ENCODE data around the gene WDR7.

WDR7 gene

DNA sequence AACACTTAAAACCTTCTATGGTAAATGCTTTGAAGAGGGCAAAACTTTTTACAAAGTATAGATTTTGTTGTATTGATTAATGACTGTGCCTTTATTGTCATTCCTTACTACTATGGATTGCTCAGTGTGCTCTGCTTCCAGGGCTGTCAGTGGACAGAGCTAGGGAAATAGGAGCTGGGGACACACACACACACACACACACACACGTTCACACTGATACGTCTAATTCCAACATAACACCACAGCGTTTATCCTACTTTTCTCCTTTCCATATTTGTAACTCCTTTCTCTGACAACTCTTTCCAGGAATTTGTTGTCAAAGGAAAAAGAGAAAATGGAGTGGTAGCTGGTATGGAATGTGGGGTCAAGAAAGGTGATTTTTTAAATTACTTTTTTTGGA is 21.8 kb downstream of the WDR7 start:
- Histone ChIP-seq H3K4me3 (ENCODE audit: low read length in 2 of 2) (no peak overlapping the region), H3K9me3 (ENCODE audit: control insufficient read depth in 2 of 2, low read length in 2 of 2) (no peaks in the 10 kb centered on the region), H3K9ac (ENCODE audit: low read depth in 1 of 2, low read length in 2 of 2) (no peak overlapping the region), H3K4me1 (ENCODE audit: control insufficient read depth in 2 of 2, insufficient read depth in 2 of 2, low read length in 2 of 2) (no peaks in the 10 kb centered on the region), H3K36me3 (ENCODE audit: control insufficient read depth in 2 of 2, insufficient read depth in 2 of 2, low read length in 2 of 2) (peaks cover 0 to 6% of the 10 kb centered on the region in 2 donors), H3K27ac (ENCODE audit: low read depth in 2 of 2, low read length in 2 of 2) (no peak overlapping the region), H3K27me3 (ENCODE audit: control insufficient read depth in 2 of 2, insufficient read depth in 2 of 2, low read length in 2 of 2) (no peaks in the 10 kb centered on the region)

GRCh38 chr18:56676639-56677038 is 25.5 kb downstream of the WDR7 start:
- Histone ChIP-seq H3K9me3 (ENCODE audit: control insufficient read depth in 2 of 2, low read length in 2 of 2) (no peaks in the 10 kb centered on the region), H3K27me3 (ENCODE audit: control insufficient read depth in 2 of 2, insufficient read depth in 2 of 2, low read length in 2 of 2) (no peaks in the 10 kb centered on the region), H3K36me3 (ENCODE audit: control insufficient read depth in 2 of 2, insufficient read depth in 2 of 2, low read length in 2 of 2) (peaks cover 0 to 6% of the 10 kb centered on the region in 2 donors), H3K27ac (ENCODE audit: low read depth in 2 of 2, low read length in 2 of 2) (no peak overlapping the region), H3K9ac (ENCODE audit: low read depth in 1 of 2, low read length in 2 of 2) (no peak overlapping the region), H3K4me1 (ENCODE audit: control insufficient read depth in 2 of 2, insufficient read depth in 2 of 2, low read length in 2 of 2) (peaks cover 0 to 3% of the 10 kb centered on the region in 2 donors), H3K4me3 (ENCODE audit: low read length in 2 of 2) (no peak overlapping the region)

DNA sequence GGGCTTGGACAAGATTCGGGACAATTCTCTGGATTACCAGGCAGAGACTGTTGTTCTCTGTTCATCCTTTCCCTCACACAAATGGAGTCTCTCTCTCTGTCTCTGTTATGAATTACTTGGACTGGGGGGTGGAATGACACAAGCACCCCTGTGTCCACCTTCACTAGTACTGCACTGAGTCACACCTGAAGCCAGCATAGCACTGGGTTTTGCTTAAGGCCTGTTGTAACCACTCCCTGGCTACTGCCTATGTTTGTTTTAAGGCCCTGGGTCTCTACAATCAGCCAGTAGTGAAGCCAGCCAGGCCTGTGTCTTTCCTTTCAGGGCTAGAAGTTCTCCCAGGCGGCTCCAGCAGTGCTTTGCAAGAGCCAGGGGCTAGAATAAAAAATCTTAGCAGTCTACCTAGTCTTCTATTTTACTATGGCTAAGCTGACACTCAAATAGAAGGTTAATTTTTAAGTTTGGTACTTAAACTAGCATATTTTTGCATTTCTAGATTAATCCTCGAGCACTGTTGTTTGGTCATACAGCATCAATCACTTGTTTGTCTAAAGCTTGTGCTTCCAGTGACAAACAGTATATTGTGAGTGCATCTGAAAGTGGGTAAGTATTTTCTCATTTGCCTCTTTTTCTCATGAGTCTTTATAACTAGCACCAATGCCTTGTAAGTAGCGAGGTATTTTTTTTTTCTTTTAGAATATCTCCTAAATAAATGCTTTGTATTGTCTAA is 27.8 kb downstream of the WDR7 start:
- Histone ChIP-seq H3K9me3 (ENCODE audit: control insufficient read depth in 2 of 2, low read length in 2 of 2) (no peaks in the 10 kb centered on the region), H3K27ac (ENCODE audit: low read depth in 2 of 2, low read length in 2 of 2) (no peak overlapping the region), H3K9ac (ENCODE audit: low read depth in 1 of 2, low read length in 2 of 2) (no peak overlapping the region)

GRCh38 chr18:56684277-56684676 is 33.1 kb downstream of the WDR7 start:
- Histone ChIP-seq H3K36me3 (ENCODE audit: control insufficient read depth in 2 of 2, insufficient read depth in 2 of 2, low read length in 2 of 2) (peaks cover 0 to 12% of the 10 kb centered on the region in 2 donors), H3K4me3 (ENCODE audit: low read length in 2 of 2) (no peak overlapping the region), H3K27ac (ENCODE audit: low read depth in 2 of 2, low read length in 2 of 2) (no peak overlapping the region), H3K9me3 (ENCODE audit: control insufficient read depth in 2 of 2, low read length in 2 of 2) (no peaks in the 10 kb centered on the region), H3K27me3 (ENCODE audit: control insufficient read depth in 2 of 2, insufficient read depth in 2 of 2, low read length in 2 of 2) (no peaks in the 10 kb centered on the region), H3K4me1 (ENCODE audit: control insufficient read depth in 2 of 2, insufficient read depth in 2 of 2, low read length in 2 of 2) (no peaks in the 10 kb centered on the region), H3K9ac (ENCODE audit: low read depth in 1 of 2, low read length in 2 of 2) (no peak overlapping the region)

More for the DNA sequence above, 27.8 kb downstream of the WDR7 start:
- Histone ChIP-seq H3K4me3 (ENCODE audit: low read length in 2 of 2) (no peak overlapping the region), H3K27me3 (ENCODE audit: control insufficient read depth in 2 of 2, insufficient read depth in 2 of 2, low read length in 2 of 2) (no peaks in the 10 kb centered on the region), H3K36me3 (ENCODE audit: control insufficient read depth in 2 of 2, insufficient read depth in 2 of 2, low read length in 2 of 2) (peaks cover 0 to 5% of the 10 kb centered on the region in 2 donors), H3K4me1 (ENCODE audit: control insufficient read depth in 2 of 2, insufficient read depth in 2 of 2, low read length in 2 of 2) (peaks cover 0 to 3% of the 10 kb centered on the region in 2 donors)

DNA sequence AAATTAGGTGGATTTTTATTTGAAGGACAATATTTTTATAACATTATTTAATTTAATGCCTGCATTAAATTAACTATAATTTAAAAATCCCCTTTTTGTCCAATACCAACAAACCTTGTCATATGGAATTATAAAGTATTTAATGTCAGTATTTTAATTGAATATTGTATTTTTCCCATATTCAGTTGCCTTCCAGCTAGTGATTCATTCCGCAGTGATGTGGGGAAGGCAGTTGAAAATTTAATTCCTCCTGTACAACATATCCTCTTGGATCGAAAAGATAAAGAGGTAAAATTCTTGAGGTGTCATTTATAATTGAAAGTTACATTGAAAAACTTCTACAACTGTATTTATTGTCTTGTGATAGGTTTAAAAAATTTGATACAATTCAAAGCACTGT is 40.4 kb downstream of the WDR7 start:
- no peak overlapping the region for H3K9ac ChIP-seq (ENCODE audit: low read depth in 1 of 2, low read length in 2 of 2)
- peaks cover 7% of the 10 kb centered on the region in 2 donors for H3K36me3 ChIP-seq (ENCODE audit: control insufficient read depth in 2 of 2, insufficient read depth in 2 of 2, low read length in 2 of 2)
- no peaks in the 10 kb centered on the region for H3K27me3 ChIP-seq (ENCODE audit: control insufficient read depth in 2 of 2, insufficient read depth in 2 of 2, low read length in 2 of 2)
- H3K4me3 ChIP-seq (ENCODE audit: low read length in 2 of 2) = no peak overlapping the region
- no peak overlapping the region for H3K27ac ChIP-seq (ENCODE audit: low read depth in 2 of 2, low read length in 2 of 2)
- no peaks in the 10 kb centered on the region for H3K4me1 ChIP-seq (ENCODE audit: control insufficient read depth in 2 of 2, insufficient read depth in 2 of 2, low read length in 2 of 2)
- H3K9me3 ChIP-seq (ENCODE audit: control insufficient read depth in 2 of 2, low read length in 2 of 2) = no peaks in the 10 kb centered on the region

DNA sequence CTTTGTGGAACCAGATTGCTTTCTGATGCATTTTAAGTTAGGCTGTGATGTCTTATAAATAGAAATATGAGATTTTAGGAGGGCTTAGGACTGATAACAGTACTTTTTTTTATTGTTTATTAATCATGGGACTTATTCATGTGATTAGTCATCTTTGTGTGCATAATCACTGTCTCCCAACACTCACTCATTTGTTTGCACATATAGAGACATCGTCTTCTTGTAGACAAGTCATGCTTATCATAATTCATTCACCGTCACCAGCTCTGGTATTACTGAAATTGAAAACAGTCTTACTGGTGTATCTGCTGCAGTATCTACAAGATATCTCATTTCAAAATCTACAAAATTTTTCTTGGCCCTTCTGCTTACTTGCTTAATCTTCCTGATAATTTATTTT is 45.8 kb downstream of the WDR7 start:
- H3K9me3 ChIP-seq (ENCODE audit: control insufficient read depth in 2 of 2, low read length in 2 of 2) = no peaks in the 10 kb centered on the region
- H3K27ac ChIP-seq (ENCODE audit: low read depth in 2 of 2, low read length in 2 of 2) = no peak overlapping the region
- no peaks in the 10 kb centered on the region for H3K4me1 ChIP-seq (ENCODE audit: control insufficient read depth in 2 of 2, insufficient read depth in 2 of 2, low read length in 2 of 2)
- H3K9ac ChIP-seq (ENCODE audit: low read depth in 1 of 2, low read length in 2 of 2) = no peak overlapping the region
- H3K36me3 ChIP-seq (ENCODE audit: control insufficient read depth in 2 of 2, insufficient read depth in 2 of 2, low read length in 2 of 2) = peaks cover 0 to 5% of the 10 kb centered on the region in 2 donors
- H3K4me3 ChIP-seq (ENCODE audit: low read length in 2 of 2) = no peak overlapping the region
- no peaks in the 10 kb centered on the region for H3K27me3 ChIP-seq (ENCODE audit: control insufficient read depth in 2 of 2, insufficient read depth in 2 of 2, low read length in 2 of 2)

DNA sequence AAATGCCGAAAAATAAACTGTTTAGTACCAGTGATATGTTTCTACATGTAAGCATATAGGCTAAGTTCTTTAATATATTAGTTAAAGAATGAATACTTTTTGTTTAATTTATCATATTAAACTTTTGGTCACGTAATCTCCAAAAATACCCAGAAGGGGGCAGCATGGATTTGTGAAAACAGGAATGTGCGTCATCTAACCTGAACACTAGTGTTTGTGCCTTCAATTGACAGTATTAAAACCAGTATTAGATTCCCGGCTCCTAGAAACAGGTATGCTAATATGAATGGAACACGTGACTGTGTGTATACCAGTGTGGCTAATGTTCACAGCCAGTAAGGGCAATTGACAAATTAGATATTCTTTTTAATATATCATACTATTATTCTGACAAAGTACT is 51.8 kb downstream of the WDR7 start:
- Histone ChIP-seq H3K4me1 (ENCODE audit: control insufficient read depth in 2 of 2, insufficient read depth in 2 of 2, low read length in 2 of 2) (no peaks in the 10 kb centered on the region), H3K9ac (ENCODE audit: low read depth in 1 of 2, low read length in 2 of 2) (no peak overlapping the region), H3K9me3 (ENCODE audit: control insufficient read depth in 2 of 2, low read length in 2 of 2) (no peaks in the 10 kb centered on the region), H3K36me3 (ENCODE audit: control insufficient read depth in 2 of 2, insufficient read depth in 2 of 2, low read length in 2 of 2) (peaks cover 0 to 2% of the 10 kb centered on the region in 2 donors), H3K4me3 (ENCODE audit: low read length in 2 of 2) (no peak overlapping the region), H3K27ac (ENCODE audit: low read depth in 2 of 2, low read length in 2 of 2) (no peak overlapping the region), H3K27me3 (ENCODE audit: control insufficient read depth in 2 of 2, insufficient read depth in 2 of 2, low read length in 2 of 2) (no peaks in the 10 kb centered on the region)

- no peaks in the 10 kb centered on the region for H3K27me3 ChIP-seq (ENCODE audit: control insufficient read depth in 2 of 2, insufficient read depth in 2 of 2, low read length in 2 of 2)
- no peaks in the 10 kb centered on the region for H3K4me1 ChIP-seq (ENCODE audit: control insufficient read depth in 2 of 2, insufficient read depth in 2 of 2, low read length in 2 of 2)
- H3K4me3 ChIP-seq (ENCODE audit: low read length in 2 of 2) = no peak overlapping the region
- H3K36me3 ChIP-seq (ENCODE audit: control insufficient read depth in 2 of 2, insufficient read depth in 2 of 2, low read length in 2 of 2) = peaks cover 0 to 2% of the 10 kb centered on the region in 2 donors
- no peak overlapping the region for H3K27ac ChIP-seq (ENCODE audit: low read depth in 2 of 2, low read length in 2 of 2)
- no peaks in the 10 kb centered on the region for H3K9me3 ChIP-seq (ENCODE audit: control insufficient read depth in 2 of 2, low read length in 2 of 2)
- no peak overlapping the region for H3K9ac ChIP-seq (ENCODE audit: low read depth in 1 of 2, low read length in 2 of 2)
These were observed 58.3 kb downstream of the WDR7 start for GRCh38 chr18:56709463-56709862.

GRCh38 chr18:56711708-56712445 is 60.7 kb downstream of the WDR7 start:
- H3K27me3 ChIP-seq (ENCODE audit: control insufficient read depth in 2 of 2, insufficient read depth in 2 of 2, low read length in 2 of 2) = no peaks in the 10 kb centered on the region
- H3K4me1 ChIP-seq (ENCODE audit: control insufficient read depth in 2 of 2, insufficient read depth in 2 of 2, low read length in 2 of 2) = no peaks in the 10 kb centered on the region
- H3K36me3 ChIP-seq (ENCODE audit: control insufficient read depth in 2 of 2, insufficient read depth in 2 of 2, low read length in 2 of 2) = no peaks in the 10 kb centered on the region
- no peak overlapping the region for H3K4me3 ChIP-seq (ENCODE audit: low read length in 2 of 2)
- no peak overlapping the region for H3K9ac ChIP-seq (ENCODE audit: low read depth in 1 of 2, low read length in 2 of 2)
- no peak overlapping the region for H3K27ac ChIP-seq (ENCODE audit: low read depth in 2 of 2, low read length in 2 of 2)
- no peaks in the 10 kb centered on the region for H3K9me3 ChIP-seq (ENCODE audit: control insufficient read depth in 2 of 2, low read length in 2 of 2)

DNA sequence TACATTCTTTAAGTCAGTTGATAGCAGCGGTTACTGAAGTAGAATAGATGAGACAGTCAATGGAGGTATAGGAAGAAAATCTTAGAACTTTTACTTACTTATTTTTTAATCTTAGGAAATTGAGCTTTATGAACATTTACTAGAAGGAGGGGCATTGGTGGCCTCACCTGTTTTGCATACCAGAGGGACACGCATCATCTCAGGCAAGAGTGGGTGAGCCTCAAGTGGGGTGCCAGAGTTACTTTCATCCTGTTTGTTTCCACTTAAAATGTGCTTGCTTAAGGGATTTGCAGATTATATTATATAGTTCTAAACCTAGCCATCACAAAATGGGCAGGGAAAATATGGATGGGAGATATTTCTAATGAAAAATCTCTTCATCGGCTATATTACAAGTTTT is 61.6 kb downstream of the WDR7 start:
- Histone ChIP-seq H3K4me3 (ENCODE audit: low read length in 2 of 2) (no peak overlapping the region), H3K36me3 (ENCODE audit: control insufficient read depth in 2 of 2, insufficient read depth in 2 of 2, low read length in 2 of 2) (no peaks in the 10 kb centered on the region), H3K27me3 (ENCODE audit: control insufficient read depth in 2 of 2, insufficient read depth in 2 of 2, low read length in 2 of 2) (no peaks in the 10 kb centered on the region), H3K9ac (ENCODE audit: low read depth in 1 of 2, low read length in 2 of 2) (no peak overlapping the region), H3K4me1 (ENCODE audit: control insufficient read depth in 2 of 2, insufficient read depth in 2 of 2, low read length in 2 of 2) (no peaks in the 10 kb centered on the region), H3K27ac (ENCODE audit: low read depth in 2 of 2, low read length in 2 of 2) (no peak overlapping the region), H3K9me3 (ENCODE audit: control insufficient read depth in 2 of 2, low read length in 2 of 2) (no peaks in the 10 kb centered on the region)
